GM18867 (cell line): ENCODE data around the gene SYNPR.
"Not testable (repeated sequence)": the region's sequence is repeated elsewhere in the genome, so short reads cannot be mapped to it uniquely, and the experiment has no call there.

Source experiments
- ATAC-seq: cut with Tn5 transposase; IDR thresholded peaks from one replicate; pipeline ENCODE4 v1.9.1; 2021; ENCODE audit warnings: mild to moderate bottlenecking, moderate library complexity; ENCODE audit not compliant: unreplicated experiment

The SYNPR gene

GRCh38 chr3:63607716-63608115 lies 329.6 kb downstream of the SYNPR start:
- ATAC-seq = no peak

GRCh38 chr3:63609408-63609807 lies 331.3 kb downstream of the SYNPR start:
- ATAC-seq = no peak

DNA sequence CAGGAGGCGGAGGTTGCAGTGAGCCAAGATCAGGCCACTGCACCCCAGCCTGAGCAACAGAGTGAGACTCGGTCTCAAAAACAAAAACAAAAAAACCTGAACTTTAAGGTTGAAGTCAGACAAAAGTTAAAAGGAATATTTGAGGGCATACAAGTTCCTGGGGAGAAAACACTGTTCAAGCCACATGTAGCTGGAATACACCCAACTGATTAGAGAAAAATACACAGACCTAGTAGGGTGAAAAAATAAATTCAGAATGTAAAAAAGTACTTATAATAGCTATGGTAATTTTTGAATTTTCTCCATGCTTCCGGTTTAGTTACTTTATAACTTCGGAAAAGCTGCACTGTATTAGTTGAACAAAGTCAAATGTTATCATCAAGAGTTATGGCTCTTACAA lies 331.7 kb downstream of the SYNPR start:
- ATAC-seq = no peak

- ATAC-seq = no peak
Observed at GRCh38 chr3:63611382-63611781, 333.3 kb downstream of the SYNPR start.

GRCh38 chr3:63613561-63613960 lies 335.5 kb downstream of the SYNPR start:
- no peak for ATAC-seq

DNA sequence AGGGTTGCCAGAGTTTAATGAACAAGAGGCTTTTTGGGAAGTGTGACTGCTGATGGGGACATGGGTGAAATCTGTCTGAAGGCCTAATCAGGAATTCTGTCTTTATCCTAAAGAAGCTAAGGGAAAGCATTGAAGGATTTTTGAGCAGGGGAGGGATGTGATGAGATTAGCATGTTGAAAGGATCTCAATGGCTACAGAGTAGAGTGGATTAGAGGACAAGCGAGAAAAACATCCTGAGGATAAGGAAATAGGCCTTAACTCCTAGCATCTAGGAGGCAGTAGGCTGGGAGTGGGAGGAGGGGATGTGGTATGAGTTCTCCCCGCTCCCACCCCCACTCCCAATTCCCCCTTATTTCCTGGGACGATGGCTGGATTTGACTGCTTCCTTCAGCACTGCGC lies 339.3 kb downstream of the SYNPR start:
- no peak for ATAC-seq

GRCh38 chr3:63624941-63625560 lies 346.9 kb downstream of the SYNPR start:
- no peak for ATAC-seq

DNA sequence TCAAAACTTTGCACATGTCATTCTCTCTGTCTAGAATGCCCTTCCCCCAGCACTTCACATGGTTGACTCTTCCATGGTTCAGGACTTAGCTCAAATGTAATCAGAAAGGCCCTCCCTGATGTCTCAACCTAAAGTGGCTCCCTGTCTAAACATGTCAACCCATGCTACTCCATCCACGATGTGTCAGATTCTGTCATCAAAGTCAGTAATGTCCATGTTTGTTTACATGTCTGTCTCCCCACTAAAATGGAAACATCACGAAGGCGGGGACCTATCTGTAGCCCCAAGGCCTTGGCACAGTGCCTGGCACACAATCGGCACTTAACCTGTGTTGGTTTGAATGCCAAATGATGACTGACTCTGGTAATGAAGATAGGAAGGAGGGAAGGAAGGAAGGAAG lies 353.6 kb downstream of the SYNPR start:
- no peak for ATAC-seq

DNA sequence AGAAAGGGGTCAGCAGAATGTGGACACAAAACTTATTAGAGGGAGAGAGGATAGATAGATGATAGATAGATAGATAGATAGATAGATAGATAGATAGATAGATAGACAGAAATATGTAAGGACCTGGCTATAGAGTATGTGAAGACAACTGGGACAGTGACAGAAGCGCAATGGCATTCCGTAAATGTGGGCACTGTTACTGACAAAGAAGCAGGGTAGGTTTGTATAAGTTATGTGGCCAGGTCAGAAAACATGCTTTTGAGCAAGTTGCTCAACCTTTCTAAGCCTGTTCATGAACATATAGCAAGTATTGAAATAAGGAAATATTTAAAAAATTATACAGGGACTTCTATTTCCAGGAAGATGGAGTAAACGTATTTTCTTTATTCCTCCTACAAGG lies 357.1 kb downstream of the SYNPR start:
- no peak for ATAC-seq

- ATAC-seq = no peak
Observed at GRCh38 chr3:63639806-63640205, 361.7 kb downstream of the SYNPR start.

DNA sequence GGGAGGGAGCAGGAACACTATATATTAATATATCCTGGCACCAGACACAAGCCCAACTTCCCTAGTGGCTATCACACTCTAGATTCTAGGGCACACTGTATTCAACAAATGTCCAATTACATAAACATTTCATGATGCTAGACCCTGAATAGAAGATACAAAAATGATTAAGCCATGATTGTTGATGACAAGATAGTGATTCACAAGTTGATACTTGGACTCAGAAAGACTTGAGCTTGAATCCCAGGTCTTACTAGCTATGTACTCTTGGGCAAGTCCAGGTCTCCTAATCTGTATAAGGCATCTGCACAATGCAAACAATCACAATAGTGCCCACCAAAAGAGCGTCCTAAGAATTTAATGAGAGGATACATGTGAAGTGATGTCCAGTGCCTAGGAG lies 364.4 kb downstream of the SYNPR start:
- no peak for ATAC-seq

GRCh38 chr3:63644212-63644797 lies 366.2 kb downstream of the SYNPR start:
- ATAC-seq = no peak

DNA sequence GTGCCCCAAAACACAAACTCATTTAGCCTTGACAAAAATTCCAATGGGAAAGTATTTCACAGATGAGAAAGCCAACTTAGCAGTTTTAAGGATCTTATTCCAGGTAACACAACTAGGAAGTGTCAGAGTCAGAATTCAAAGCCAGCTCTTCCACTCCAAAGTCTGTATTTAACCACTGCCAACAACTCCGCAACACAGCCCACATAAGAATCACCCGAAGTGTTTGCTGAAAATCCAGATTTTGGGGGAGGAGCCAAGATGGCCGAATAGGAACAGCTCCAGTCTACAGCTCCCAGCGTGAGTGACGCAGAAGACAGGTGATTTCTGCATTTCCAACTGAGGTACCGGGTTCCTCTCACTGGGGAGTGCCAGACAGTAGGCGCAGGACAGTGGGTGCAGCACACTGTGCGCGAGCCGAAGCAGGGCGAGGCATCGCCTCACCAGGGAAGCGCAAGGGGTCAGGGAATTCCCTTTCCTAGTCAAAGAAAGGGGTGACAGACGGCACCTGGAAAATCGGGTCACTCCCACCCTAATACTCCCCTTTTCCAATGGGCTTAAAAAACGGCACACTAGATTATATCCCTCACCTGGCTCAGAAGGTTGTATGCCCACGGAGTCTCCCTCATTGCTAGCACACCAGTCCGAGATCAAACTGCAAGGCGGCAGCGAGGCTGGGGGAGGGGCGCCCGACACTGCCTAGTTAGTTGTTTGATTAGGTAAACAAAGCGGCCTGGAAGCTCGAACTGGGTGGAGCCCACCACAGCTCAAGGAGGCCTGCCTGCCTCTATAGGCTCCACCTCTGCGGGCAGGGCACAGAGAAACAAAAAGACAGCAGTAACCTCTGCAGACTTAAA lies 367.0 kb downstream of the SYNPR start:
- not testable (repeated sequence) for ATAC-seq

DNA sequence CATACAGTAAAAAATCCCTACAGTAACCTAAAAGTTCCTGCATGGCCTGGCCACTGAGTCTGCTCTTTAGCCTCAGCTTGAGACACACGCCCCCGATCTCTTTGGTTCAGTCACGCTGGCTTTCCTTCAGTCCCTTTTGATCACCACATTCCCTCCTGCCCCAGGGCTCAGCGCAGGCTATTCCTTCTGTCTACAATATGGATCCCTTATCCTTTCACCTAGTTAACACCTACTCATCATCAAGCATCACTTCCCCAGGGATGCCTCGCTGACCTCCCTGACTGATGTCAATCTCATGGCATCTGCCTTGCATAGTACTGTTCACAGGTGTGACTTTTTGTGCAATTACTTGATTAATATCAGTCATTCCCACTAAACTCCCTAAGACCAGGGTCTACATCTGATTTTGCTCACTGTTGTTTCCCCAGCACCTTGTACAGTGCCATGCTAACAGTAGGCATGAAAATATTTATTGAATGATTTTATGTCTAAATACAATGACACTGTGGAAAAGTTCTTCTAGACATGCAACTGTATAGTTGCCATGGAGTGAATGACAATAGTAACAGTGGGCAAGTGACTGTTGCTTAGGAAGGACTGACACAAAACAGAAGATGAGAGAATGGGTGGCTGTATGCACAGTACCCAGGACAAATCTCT lies 374.1 kb downstream of the SYNPR start, which contains the start of gene SNTN:
Gene SNTN, plus strand, starts transcription at position 610 of the 660 bp plus-strand sequence. Its CDS starts 13 bp downstream, at position 623.
- no peak for ATAC-seq

DNA sequence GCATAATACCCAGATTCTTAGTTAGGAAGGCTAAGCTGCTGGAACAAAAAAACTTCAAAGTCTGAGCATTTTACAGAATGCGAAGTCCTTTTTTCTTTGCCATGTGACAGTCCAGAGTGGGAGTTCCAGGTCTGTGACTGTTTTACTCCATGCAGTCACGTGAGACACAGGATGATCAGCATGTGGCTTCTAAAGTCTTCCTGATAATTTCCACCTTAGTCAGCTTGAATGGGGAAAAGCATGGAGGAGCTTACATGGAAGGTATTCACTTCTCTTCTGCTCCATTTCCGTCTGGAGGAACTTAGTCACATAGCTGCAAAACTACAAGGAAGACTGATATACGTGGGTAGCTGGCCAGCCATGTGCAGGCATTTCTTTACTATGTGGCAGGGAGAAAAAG lies 376.1 kb downstream of the SYNPR start:
- ATAC-seq = no peak

GRCh38 chr3:63654931-63655330 lies 376.8 kb downstream of the SYNPR start:
- ATAC-seq = no peak

DNA sequence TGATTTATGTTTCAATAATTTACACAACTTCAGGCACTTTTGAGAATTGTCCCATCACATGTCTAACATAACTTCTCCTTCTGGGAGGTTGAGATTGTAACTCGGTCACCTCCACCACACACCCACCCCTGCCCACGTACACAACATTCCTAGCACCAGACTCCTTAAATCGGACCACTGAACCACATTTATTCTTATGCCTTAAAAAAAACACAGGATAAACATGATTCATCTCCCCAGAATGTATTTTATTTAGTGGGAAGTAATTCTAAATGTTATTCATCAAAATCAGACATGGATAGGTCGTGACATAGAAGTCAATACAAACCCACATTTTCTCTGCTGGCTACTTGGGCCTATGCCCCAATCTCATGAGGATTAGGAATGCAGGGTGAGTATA lies 377.4 kb downstream of the SYNPR start:
- ATAC-seq = no peak

DNA sequence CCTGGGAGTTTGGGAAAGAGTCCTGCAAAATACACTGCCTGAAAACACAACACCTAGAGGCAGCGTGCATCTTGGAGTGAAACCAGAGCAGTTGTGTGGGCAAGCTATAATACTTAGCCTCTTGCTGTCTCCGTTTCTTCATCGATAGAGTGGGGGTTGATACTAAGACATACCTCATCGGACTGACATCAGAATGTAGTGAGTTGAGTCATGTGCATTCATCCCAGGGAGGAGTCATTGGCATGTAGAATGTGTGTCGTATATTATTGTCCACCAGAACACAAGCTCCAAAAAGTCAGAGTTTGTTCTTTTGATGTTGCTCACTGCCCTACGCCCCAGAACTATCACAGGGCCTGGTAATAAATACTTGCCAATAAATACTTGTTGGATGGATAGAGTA lies 378.7 kb downstream of the SYNPR start:
- no peak for ATAC-seq

DNA sequence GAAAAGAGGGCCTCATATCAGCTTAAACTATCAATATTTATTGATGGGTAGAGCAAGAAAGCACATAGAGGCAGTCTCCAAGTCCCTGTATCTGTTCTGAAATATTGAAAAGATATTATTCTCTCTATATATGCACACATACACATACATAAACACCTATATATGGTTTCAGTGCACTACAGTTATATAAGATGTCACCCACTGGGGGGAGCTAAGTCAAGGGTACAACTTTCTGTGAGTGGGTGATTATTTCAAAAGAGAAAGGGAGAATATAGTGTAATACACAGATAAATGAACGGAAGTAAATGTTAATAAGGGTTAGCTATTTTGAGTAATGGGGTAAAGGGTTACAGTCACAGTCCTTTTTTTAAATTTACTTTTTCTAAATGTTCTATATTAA lies 383.1 kb downstream of the SYNPR start:
- no peak for ATAC-seq

GRCh38 chr3:63662011-63662410 lies 383.9 kb downstream of the SYNPR start:
- ATAC-seq = no peak

- ATAC-seq = no peak
Observed at GRCh38 chr3:63662500-63662899, 384.4 kb downstream of the SYNPR start.
